ENCODE data around the gene VPS4B. TPM values are rescaled to one million over a fixed set of nuclear protein-coding genes. Genes with fewer than 3 reads are reported as not detected.

The VPS4B gene
- total and polyA plus RNA-seq, 3 donors from 2014 or later, result 25.6 to 36.0 (median 30.9) TPM

- no peaks in the 10 kb centered on the region for H3K9me3 ChIP-seq
- no peak overlapping the region for H3K27ac ChIP-seq
- no peaks in the 10 kb centered on the region for H3K27me3 ChIP-seq
- no peaks in the 10 kb centered on the region for H3K36me3 ChIP-seq (ENCODE audit: low read depth, missing control alignments)
- peaks cover 6% of the 10 kb centered on the region for H3K4me1 ChIP-seq
- no peak for DNase-seq
- H3K4me3 ChIP-seq, result no peak overlapping the region
- WGBS, 2 donors, result 73 to 86% methylated on average over 5 of the region's 5 CpGs
- intact Hi-C loops (cut with DNase I; ENCODE audit: low total_unique reads), result no loop called here
- no peak for TF ChIP-seq POLR2A (IDR thresholded peaks at IDR 0.05)
- no peak for TF ChIP-seq CTCF (IDR thresholded peaks at IDR 0.05)
These were observed 13.0 kb downstream of the VPS4B start for GRCh38 chr18:63409301-63409700.

GRCh38 chr18:63407734-63408133 is 14.5 kb downstream of the VPS4B start:
- TF ChIP-seq POLR2A (IDR thresholded peaks at IDR 0.05) (no peak), CTCF (IDR thresholded peaks at IDR 0.05) (no peak)
- Histone ChIP-seq H3K27me3 (no peaks in the 10 kb centered on the region), H3K27ac (no peak overlapping the region), H3K36me3 (ENCODE audit: low read depth, missing control alignments) (no peaks in the 10 kb centered on the region), H3K4me3 (no peak overlapping the region), H3K9me3 (no peaks in the 10 kb centered on the region), H3K4me1 (peaks cover 6% of the 10 kb centered on the region)
- intact Hi-C loops (cut with DNase I; ENCODE audit: low total_unique reads), result no loop called here
- WGBS, 2 donors, result 58 to 59% methylated on average over 1 of the region's 1 CpG
- no peak for DNase-seq

- H3K27ac ChIP-seq, result no peak overlapping the region
These were observed 16.3 kb downstream of the VPS4B start for GRCh38 chr18:63405986-63406385.

GRCh38 chr18:63402246-63403162 is 19.8 kb downstream of the VPS4B start:
- Histone ChIP-seq H3K36me3 (ENCODE audit: low read depth, missing control alignments) (no peaks in the 10 kb centered on the region), H3K27me3 (no peaks in the 10 kb centered on the region), H3K9me3 (no peaks in the 10 kb centered on the region), H3K4me3 (no peak overlapping the region), H3K27ac (no peak overlapping the region), H3K4me1 (no peaks in the 10 kb centered on the region)
- DNase-seq, result no peak
- WGBS, 2 donors, result 86 to 89% methylated on average over 8 of the region's 8 CpGs
- TF ChIP-seq POLR2A (IDR thresholded peaks at IDR 0.05) (no peak), CTCF (IDR thresholded peaks at IDR 0.05) (no peak)
- intact Hi-C loops (cut with DNase I; ENCODE audit: low total_unique reads), result no loop called here

More at GRCh38 chr18:63405986-63406385, 16.3 kb downstream of the VPS4B start:
- TF ChIP-seq CTCF (IDR thresholded peaks at IDR 0.05) (no peak), POLR2A (IDR thresholded peaks at IDR 0.05) (no peak)
- no peak for DNase-seq
- no peaks in the 10 kb centered on the region for H3K36me3 ChIP-seq (ENCODE audit: low read depth, missing control alignments)
- intact Hi-C loops (cut with DNase I; ENCODE audit: low total_unique reads), result no loop called here
- H3K4me1 ChIP-seq, result peaks cover 6% of the 10 kb centered on the region
- no peak overlapping the region for H3K4me3 ChIP-seq
- H3K9me3 ChIP-seq, result no peaks in the 10 kb centered on the region
- no peaks in the 10 kb centered on the region for H3K27me3 ChIP-seq
- WGBS, 2 donors, result 95 to 98% methylated on average over 3 of the region's 3 CpGs

Data from testis (tissue), 3 donors.